GM12878 (cell line): Measurements from ENCODE around the gene BMPR1B. TPM values are rescaled to one million over a fixed set of nuclear protein-coding genes. Genes with fewer than 3 reads are reported as not detected.
A peak's percentile ranks its signal among the peaks of the same experiment; 100 is the strongest.

Experiments
- ATAC-seq: fragments of 200-7000 bp; cut with Tn5 transposase; 3 replicates; pipeline ENCODE4 v1.9.1; 2020; ENCODE audit warnings: mild to moderate bottlenecking, moderate library complexity
- BruUV-seq: library from RNA; stranded (reverse); fragments of 400-500 nt; replicated peaks from 2 replicates; lab custom pipeline; 2021; lab: Mats Ljungman, UMichigan
- CTCF ChIA-PET: fragments of 300-600 bp; sonication (Branson Sonifier 250); formaldehyde crosslinking; extraction: SDS; loops from one replicate; lab custom pipeline; 2021; ENCODE audit warnings: inconsistent platforms; lab: Yijun Ruan, JAX
- POLR2A ChIA-PET: fragments of 350-600 bp; formaldehyde crosslinking; extraction: SDS; loops from one replicate; lab custom pipeline; 2021; ENCODE audit warnings: inconsistent platforms; lab: Charles Lee
- RAD21 ChIA-PET: fragments of 300-600 bp; sonication (Branson Sonifier 250); formaldehyde crosslinking; loops from one replicate; lab custom pipeline; 2023; ENCODE audit warnings: antibody characterized with exemption; ENCODE audit not compliant: unreplicated experiment; lab: Charles Lee
- SMC1A ChIA-PET: fragments of 300-600 bp; sonication (Branson Sonifier 250); formaldehyde crosslinking; loops from one replicate; lab custom pipeline; 2023; ENCODE audit not compliant: unreplicated experiment, uncharacterized antibody; lab: Charles Lee
- DNase-seq: peaks from one replicate; pipeline ENCODE4 v3.0.0-alpha.2; 2011; ENCODE audit warnings: low read depth, low spot score
- FAIRE-seq: peaks from 3 replicates; lab custom pipeline; 2011; peaks lifted over from hg19 to GRCh38; lab: Jason Lieb, UNC
- H2AFZ ChIP-seq: 2 replicates; pipeline ENCODE4 v1.6.0; 2011; ENCODE audit warnings: low read depth, low read length, control low read depth; ENCODE audit not compliant: control insufficient read depth
- H3K27ac ChIP-seq: 2 replicates; pipeline ENCODE4 v1.5.1; 2011; ENCODE audit warnings: control low read depth; ENCODE audit not compliant: control insufficient read depth, insufficient read depth
- H3K27me3 ChIP-seq, 2 experiments: replicated peaks in 1 of 2; 2 replicates each; pipeline versions ENCODE4 v1.6.0 to v1.6.1; 2011; ENCODE audit warnings: low read length in 1 of 2; ENCODE audit not compliant: control insufficient read depth in 2 of 2, insufficient read depth in 2 of 2
- H3K36me3 ChIP-seq, 2 experiments: 2 replicates each; pipeline ENCODE4 v1.5.1; 2011; ENCODE audit warnings: low read length in 1 of 2; ENCODE audit not compliant: control insufficient read depth in 2 of 2, insufficient read depth in 2 of 2
- H3K4me1 ChIP-seq: 2 replicates; pipeline ENCODE4 v1.6.1; 2011; ENCODE audit warnings: mild to moderate bottlenecking, low read length, moderate library complexity, mixed read lengths; ENCODE audit not compliant: control insufficient read depth, insufficient read depth
- H3K4me2 ChIP-seq: 2 replicates; pipeline ENCODE4 v1.6.0; 2011; ENCODE audit warnings: control low read depth; ENCODE audit not compliant: control insufficient read depth, insufficient read depth
- H3K4me3 ChIP-seq: fragments of 200-600 bp; sonication (generic); 2 replicates; pipeline ENCODE4 v1.5.1; 2016
- H3K79me2 ChIP-seq: 2 replicates; pipeline ENCODE4 v1.6.0; 2011; ENCODE audit warnings: low read length; ENCODE audit not compliant: control insufficient read depth, insufficient read depth
- H3K9ac ChIP-seq: 2 replicates; pipeline ENCODE4 v1.8.0; 2011; ENCODE audit warnings: low read length, control low read depth, mixed read lengths; ENCODE audit not compliant: control insufficient read depth, insufficient read depth
- H3K9me3 ChIP-seq: replicated peaks from 3 replicates; pipeline ENCODE4 v1.5.1; 2011; ENCODE audit warnings: mild to moderate bottlenecking, low read length; ENCODE audit not compliant: control insufficient read depth, insufficient read depth
- H4K20me1 ChIP-seq: 2 replicates; pipeline ENCODE4 v1.6.0; 2011; ENCODE audit not compliant: control insufficient read depth, insufficient read depth
- FOS ChIP-seq: IDR thresholded peaks from 3 replicates; pipeline ENCODE4 v1.6.1; 2011; ENCODE audit warnings: borderline replicate concordance; ENCODE audit not compliant: insufficient read length; ENCODE audit errors: extremely low read depth
- SUZ12 ChIP-seq: fragments of 200-600 bp; sonication (generic); IDR thresholded peaks from one replicate; pipeline ENCODE4 v1.6.1; 2018; ENCODE audit warnings: antibody characterized with exemption, mild to moderate bottlenecking; ENCODE audit not compliant: unreplicated experiment
- ZBED1 ChIP-seq: IDR thresholded peaks from 2 replicates; pipeline ENCODE4 v1.6.1; 2016; ENCODE audit warnings: borderline replicate concordance
- ZNF207 ChIP-seq: fragments of 450-650 bp; IDR thresholded peaks from 2 replicates; pipeline ENCODE4 v1.6.1; 2014; ENCODE audit warnings: antibody characterized with exemption, mild to moderate bottlenecking, borderline replicate concordance
- WGBS: methylation state at CpG from one replicate; pipeline ENCODE4 v1.1.6; 2016; ENCODE audit warnings: low lambda C conversion rate; ENCODE audit not compliant: insufficient replicate concordance, insufficient coverage; ENCODE audit errors: missing lambda C conversion rate; 5-methylcytosine and 5-hydroxymethylcytosine counted together
- in situ Hi-C: fragments of 300-500 bp; cut with MboI; formaldehyde crosslinking; loops from 9 replicates; pipeline ENCODE4 v1.14.3; 2018; ENCODE audit warnings: mixed read lengths
- intact Hi-C: fragments of 100-400 bp; cut with micrococcal nuclease; formaldehyde crosslinking; loops from one replicate; pipeline ENCODE4 v1.14.2; 2022; ENCODE audit not compliant: unreplicated experiment
- polyA plus RNA-seq, 11 experiments: library from polyadenylated mRNA; depleted of rRNA in 4 of 11; unstranded in 6 of 11; stranded (reverse) in 5 of 11; fragments of >200 nt; fragmentation: Nextera tagmentation in 4 of 11; fragmentation: Illumina TruSeq in 1 of 11; extraction: Ambion mirVana in 4 of 11; extraction: Trizol in 1 of 11; gene quantifications; 1 replicate in 1 of 11; 2 replicates in 10 of 11; pipeline versions ENCODE4 v1.2.1 to v1.2.3, GENCODE V29; 2011 to 2016; ENCODE audit warnings: inconsistent platforms in 2 of 11, missing spikeins in 2 of 11, low read depth in 1 of 11
- total RNA-seq, 4 experiments: library from RNA; depleted of rRNA in 3 of 4; stranded (reverse); fragments of >200 nt in 3 of 4; fragmentation: Illumina TruSeq in 1 of 4; extraction: Trizol in 1 of 4; gene quantifications; 2 replicates each; pipeline versions ENCODE4 v1.2.1 to v1.2.3, GENCODE V29; 2013 to 2021
- TF ChIP-seq, protein P1 (sequence below): fragments of 450-650 bp; IDR thresholded peaks from 2 replicates; pipeline ENCODE4 v1.6.1; 2017; ENCODE audit warnings: mild to moderate bottlenecking, low read depth, inconsistent platforms; ENCODE audit not compliant: poor library complexity, severe bottlenecking

The BMPR1B gene
- total and polyA plus RNA-seq, 10 of the 15 experiments (the other 5 are each of a cell fraction or from before 2014, with no cell fraction given), result not detected

DNA sequence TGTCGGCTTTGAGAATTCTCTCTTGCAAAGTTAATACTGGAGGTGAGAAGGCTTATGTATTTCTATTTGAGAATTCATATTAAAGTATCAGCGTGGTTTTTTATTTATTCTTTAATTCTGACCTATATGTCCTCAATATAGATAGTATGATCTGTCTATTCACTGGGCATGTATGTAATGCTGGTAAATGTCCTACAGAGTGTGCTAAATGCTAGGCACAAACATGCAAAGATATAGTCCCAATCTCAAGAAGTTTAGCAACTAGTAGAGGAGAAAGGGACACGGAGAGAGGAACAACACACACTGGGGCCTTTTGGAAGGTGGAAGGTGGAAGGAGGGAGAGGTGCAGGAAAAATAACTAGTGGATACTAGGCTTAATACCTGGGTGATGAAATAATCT is 11.0 kb upstream of the BMPR1B start (continued):
- TF ChIP-seq, protein P1, sequence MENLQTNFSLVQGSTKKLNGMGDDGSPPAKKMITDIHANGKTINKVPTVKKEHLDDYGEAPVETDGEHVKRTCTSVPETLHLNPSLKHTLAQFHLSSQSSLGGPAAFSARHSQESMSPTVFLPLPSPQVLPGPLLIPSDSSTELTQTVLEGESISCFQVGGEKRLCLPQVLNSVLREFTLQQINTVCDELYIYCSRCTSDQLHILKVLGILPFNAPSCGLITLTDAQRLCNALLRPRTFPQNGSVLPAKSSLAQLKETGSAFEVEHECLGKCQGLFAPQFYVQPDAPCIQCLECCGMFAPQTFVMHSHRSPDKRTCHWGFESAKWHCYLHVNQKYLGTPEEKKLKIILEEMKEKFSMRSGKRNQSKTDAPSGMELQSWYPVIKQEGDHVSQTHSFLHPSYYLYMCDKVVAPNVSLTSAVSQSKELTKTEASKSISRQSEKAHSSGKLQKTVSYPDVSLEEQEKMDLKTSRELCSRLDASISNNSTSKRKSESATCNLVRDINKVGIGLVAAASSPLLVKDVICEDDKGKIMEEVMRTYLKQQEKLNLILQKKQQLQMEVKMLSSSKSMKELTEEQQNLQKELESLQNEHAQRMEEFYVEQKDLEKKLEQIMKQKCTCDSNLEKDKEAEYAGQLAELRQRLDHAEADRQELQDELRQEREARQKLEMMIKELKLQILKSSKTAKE, result no peak
- no peak for TF ChIP-seq ZNF207
- TF ChIP-seq FOS, result no peak
- TF ChIP-seq, all 136 proteins: peak for 0

DNA sequence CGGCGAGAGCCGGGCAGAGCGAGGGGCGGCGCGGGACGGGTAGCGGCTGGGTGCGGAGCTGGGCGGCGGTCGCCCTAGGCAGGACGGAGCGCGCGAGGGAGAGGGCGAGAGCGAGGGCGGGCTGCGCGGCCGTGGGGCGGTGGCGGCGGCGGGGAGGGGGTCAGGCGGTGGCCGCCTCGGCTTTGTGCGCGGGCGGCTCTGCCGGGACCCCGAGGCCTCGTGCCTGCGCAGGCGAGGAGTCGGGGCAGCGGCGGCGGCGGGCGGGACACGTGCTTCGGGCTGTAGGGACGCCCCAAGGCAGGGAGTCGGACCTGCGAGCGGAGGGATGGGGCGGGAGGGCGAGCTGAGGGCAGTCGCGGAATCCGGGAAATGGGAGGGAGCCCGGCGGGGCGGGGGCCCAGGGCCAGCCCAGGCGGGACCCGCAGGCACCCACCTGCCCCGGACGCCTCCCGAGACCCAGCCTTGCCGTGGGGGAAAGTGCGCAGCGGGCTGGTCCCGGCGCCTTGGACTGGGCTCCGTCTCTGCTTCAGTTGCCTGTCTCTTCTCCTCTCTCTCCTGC is 465 bp downstream of the BMPR1B start:
- WGBS, result 13% methylated on average over 24 of the region's 69 CpGs
- ChIA-PET CTCF (no interaction called here), SMC1A (no interaction called here), RAD21 (no interaction called here), POLR2A (no interaction called here)
- ATAC-seq (no peak), FAIRE-seq (no peak), DNase-seq (no peak)
- Histone ChIP-seq H3K9ac (no peak overlapping the region), H3K27me3 (peaks cover 3 to 5% of the 10 kb centered on the region in 2 experiments), H2AFZ (no peak overlapping the region), H3K9me3 (no peaks in the 10 kb centered on the region), H3K79me2 (no peaks in the 10 kb centered on the region), H3K4me1 (no peaks in the 10 kb centered on the region), H3K4me3 (no peak overlapping the region), H3K36me3 (no peaks in the 10 kb centered on the region), H3K4me2 (no peak overlapping the region), H3K27ac (no peak overlapping the region), H4K20me1 (no peaks in the 10 kb centered on the region; the same call in 1 of the 2 replicates)
- intact Hi-C loops (no loop called here), in situ Hi-C loops (no loop called here)
- no peak for TF ChIP-seq ZBED1
- peak; percentile 83 for TF ChIP-seq SUZ12
- no TSS peak for BruUV-seq
